Activated T-helper 1 cell treated with anti-CD3 and anti-CD28 coated beads, Interleukin-2, amount 50 U/mL, for 16 hours (primary cell): ENCODE measurements around the gene TNFRSF25.
"Not testable (repeated sequence)": the region's sequence is repeated elsewhere in the genome, so short reads cannot be mapped to it uniquely, and the experiment has no call there.

Experiments
- DNase-seq, 2 donors: peaks; one replicate each; pipeline ENCODE4 v3.0.0-alpha.2; 2020; ENCODE audit warnings: low read depth in 1 of 2, low spot score in 1 of 2

Gene TNFRSF25

GRCh38 chr1:6502000-6502891, 36.3 kb upstream of the TNFRSF25 start:
- no peak for DNase-seq

DNA sequence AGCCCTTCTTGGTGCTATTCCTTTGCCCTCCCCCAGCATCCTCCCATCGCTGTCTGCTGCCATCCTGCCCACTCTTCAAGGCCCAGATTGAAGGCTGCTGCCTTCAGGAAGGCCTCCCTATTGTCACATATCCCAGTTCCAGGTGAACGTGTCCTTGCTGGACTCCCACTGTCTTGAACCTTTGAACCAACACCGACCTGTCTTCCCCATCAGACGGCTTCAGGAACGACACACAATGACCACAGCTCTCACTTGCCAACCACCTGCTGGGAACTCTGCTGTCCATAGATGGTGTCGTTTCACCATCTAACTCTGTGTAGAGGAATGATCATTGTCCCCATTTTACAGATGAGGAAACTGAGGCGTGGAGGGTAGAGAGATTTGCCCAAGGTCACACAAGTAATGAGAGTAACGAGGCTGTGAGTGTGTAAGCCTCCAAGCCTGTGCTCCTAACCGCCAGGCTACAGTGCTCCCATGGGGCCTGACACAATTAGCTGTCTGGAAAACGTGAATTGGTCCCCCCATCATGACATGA, 35.4 kb upstream of the TNFRSF25 start:
- no peak for DNase-seq

DNA sequence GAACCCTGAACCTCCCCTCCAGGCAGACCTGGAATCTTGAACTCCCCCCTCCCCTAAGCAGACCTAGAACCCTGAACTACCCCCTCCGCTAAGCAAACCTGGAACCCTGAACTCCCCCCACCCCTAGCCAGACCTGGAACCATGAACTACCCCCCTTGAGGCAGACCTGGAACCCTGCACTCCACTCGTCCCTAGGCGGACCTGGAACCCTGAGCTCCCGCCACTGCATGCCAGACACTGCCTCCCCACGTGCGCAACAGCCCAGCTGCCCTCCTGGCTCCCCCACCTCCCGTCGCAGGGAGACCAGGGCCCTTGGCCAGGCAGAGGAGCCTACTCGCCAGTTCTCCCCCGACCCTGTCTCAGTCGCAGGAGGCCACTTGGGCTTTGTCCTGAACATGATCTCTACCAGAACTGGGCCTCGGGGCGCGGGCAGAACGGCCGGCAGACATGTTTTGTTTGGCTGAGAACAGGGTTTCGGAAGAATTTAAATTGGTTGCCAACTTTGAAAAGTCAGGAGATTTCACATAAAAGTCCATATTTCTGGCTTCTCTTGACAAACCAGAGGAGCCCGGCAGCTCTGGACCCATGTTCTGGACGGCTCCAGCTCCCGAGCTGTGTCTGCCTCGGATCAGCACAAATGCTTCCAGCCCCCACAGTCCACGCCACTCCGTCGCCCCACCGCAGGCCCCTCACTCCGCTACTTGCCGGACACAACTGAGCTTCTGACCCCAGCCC, 34.7 kb upstream of the TNFRSF25 start:
- DNase-seq: no peak

GRCh38 chr1:6499296-6499695, 33.3 kb upstream of the TNFRSF25 start:
- no peak for DNase-seq

DNA sequence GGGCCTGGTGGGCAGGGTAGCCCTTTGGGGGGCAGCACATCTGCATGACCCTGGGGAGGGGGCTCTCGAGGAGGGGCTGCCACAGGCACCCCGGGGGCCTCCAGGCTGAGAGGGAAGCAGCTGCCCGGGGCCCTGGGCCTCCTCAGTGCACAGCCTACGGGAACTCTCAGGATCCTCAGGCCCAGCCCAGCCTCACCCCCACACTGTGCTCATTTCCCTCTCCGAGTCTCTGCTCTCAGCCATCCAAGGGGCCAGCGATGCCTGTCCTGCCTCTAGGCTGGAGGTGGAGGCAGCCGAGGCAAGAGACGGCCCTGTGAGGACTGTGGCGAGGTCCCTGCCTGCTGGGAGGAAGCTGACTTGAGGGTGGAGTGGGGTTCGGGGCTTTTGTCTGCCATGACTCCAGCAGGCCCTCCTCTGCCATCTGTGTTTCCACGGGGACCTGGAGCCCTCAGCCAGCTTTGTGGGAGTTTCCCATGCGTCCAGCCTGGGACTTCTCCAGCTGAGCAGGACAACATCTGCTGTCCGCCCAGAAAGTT, 32.7 kb upstream of the TNFRSF25 start:
- DNase-seq: no peak

DNA sequence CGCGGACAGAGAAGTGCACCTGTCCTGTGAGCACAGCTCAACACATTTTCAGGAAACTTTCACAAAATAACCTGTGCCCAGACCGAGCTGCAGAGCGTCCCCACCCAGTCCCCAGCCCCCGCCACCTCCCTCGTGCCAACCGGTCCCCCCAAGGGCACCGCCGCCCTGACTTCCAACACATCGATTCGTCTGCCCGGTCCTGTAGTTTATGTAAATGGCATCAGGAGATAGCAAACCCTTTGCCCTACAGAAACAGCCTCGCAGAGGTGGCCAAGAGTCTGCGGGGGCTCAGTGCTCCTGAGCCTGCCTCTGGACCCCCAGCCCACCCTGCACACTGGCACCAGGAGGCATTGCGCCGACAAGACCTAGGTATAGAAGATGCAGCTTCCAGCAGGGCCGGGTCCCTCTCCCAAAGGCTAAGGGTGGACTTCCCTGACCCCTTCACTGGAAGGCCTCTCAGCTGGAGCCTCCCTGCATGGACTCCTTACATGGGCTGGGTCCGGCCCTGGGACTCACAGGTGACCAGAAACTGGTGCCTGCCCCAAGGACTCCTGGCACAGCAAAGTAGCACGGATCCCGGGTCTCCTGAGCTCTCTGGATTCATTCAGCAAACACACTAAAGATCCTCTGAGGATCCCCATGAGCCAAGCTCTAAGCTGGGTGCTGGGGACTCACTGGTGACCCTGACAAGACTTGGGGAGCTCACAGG, 32.0 kb upstream of the TNFRSF25 start:
- no peak for DNase-seq

GRCh38 chr1:6497215-6497866, 31.4 kb upstream of the TNFRSF25 start:
- peak; percentile 23 to 38 for DNase-seq

- DNase-seq: no peak
Measured at GRCh38 chr1:6496890-6497214, 30.9 kb upstream of the TNFRSF25 start.

- no peak for DNase-seq
Measured at GRCh38 chr1:6496365-6496721, 30.4 kb upstream of the TNFRSF25 start.

- no peak for DNase-seq
Measured at GRCh38 chr1:6495540-6496364, 29.8 kb upstream of the TNFRSF25 start.

DNA sequence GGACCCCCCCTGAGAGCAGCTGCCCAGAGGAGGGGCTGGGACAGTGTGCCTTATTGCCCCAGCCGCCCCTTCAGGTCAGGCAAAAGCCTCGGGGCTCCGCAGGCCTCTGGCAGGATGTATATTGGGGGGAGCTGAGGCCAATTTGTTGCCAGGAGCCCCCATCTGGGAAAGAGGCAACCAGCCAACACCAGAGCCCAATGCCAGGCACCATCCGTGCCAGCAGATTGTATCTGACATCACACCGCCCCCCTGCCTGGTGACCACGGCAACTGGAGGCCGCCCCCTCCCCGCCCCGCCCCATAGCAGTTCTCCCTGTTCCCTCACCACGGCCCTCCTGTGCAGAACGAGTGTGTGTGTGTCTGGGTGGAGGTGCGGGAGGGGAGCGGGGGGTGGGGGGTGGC, 29.1 kb upstream of the TNFRSF25 start:
- DNase-seq: no peak

DNA sequence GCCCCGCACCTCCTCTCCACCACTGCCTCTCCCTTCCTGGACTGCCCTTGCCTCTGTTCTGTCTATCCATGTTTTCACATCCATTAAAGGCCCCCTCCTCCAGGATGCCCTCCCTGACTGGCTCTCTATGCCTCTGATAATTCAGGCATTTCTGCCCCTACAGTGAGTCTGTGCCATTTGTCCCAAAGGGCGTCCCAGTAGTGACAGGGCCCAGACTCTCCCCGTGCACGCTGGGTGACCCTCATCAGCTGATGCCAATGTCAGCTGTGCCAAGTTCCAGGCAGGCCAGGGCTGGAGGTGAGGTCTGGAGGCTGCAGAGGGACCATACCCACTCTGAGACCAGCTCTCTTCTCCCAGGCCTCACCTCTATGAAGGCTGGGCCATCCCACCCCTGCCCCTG, 28.7 kb upstream of the TNFRSF25 start:
- no peak for DNase-seq

DNA sequence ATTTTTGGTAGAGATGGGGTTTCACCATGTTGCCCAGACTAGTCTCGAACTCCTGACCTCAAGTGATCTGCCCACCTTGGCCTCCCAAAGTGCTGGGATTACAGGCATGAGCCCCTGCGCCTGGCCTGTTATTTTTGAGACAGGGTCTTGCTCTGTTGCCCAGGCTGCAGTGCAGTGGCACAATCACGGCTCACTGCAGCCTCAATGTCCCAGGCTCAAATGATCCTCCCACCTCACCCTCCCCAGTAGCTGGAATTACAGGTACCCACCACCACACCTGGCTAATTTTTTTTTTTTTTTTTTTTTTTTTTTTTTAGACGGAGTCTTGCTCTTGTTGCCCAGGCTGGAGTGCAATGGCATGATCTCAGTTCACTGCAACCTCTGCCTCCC, 27.9 kb upstream of the TNFRSF25 start:
- not testable (repeated sequence) for DNase-seq

GRCh38 chr1:6491966-6492365, 26.0 kb upstream of the TNFRSF25 start:
- no peak for DNase-seq

- DNase-seq: no peak
Measured at GRCh38 chr1:6491480-6491962, 25.5 kb upstream of the TNFRSF25 start, which contains the start of gene PLEKHG5. PLEKHG5 (minus strand) TSS chr1:6491667; CDS start chr1:6477571, 14,096 bp downstream.

DNA sequence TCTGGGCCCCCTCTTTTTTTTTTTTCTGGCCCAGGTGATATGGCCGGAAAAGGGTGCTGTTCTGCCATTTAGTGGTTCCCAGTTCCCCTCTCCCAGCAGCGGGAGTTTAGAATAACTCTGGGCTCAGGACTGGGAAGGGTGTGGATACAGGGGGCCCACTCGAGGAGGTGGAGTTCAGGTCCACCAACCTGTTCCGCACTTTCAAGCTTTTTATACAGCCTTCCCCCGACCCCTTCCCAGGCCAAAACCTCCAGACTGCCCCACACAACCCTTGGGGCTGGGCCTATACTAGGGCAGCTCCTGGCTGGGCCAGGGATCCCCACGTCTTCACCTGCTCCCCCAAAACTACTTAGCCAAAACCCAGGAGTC, 25.1 kb upstream of the TNFRSF25 start:
- DNase-seq: no peak

- peak; percentile 20 to 22 for DNase-seq
Measured at GRCh38 chr1:6490181-6491080, 24.5 kb upstream of the TNFRSF25 start.

GRCh38 chr1:6489799-6490180, 23.8 kb upstream of the TNFRSF25 start:
- peak; percentile 59 to 66 for DNase-seq

DNA sequence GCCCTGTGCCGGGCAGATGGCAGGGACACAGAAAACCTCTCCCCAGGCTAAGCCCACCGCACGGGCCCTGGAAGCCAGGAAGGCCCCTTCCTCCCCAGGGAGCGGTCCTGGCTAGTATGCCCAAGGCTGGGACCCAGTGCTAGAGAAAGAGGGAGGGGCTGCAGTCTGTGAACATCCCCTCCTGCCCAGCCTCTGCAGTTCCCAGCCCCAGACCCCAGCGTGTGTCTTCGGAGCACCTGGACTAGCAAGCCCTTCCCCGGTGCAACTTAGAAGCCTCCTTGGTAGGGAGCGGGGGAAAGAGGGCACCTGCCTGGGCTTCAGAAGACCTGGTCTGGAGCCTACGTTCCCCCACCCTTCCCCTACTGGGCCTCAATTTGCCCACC, 23.4 kb upstream of the TNFRSF25 start:
- no peak for DNase-seq
